HepG2 (cell line): ENCODE measurements around the gene VAMP2. TPM values are rescaled to one million over a fixed set of nuclear protein-coding genes. Genes with fewer than 3 reads are reported as not detected.

Experiments used
- MYC ChIP-seq: sonication (generic); formaldehyde crosslinking; IDR thresholded peaks from 2 replicates; pipeline ENCODE4 v1.9.0; 2021; ENCODE audit warnings: missing genetic modification reagents, borderline replicate concordance
- SIN3A ChIP-seq: IDR thresholded peaks from 2 replicates; pipeline ENCODE4 v1.6.1; 2011; ENCODE audit warnings: low read depth, mild to moderate bottlenecking, control low read depth, low read length, borderline replicate concordance
- SP5 ChIP-seq: IDR thresholded peaks from 2 replicates; pipeline ENCODE4 v1.6.1; 2016; ENCODE audit warnings: low read depth, borderline replicate concordance
- SSRP1 ChIP-seq: IDR thresholded peaks from 2 replicates; pipeline ENCODE4 v1.6.1; 2016; ENCODE audit warnings: control low read depth
- ZBTB7B ChIP-seq: sonication (generic); formaldehyde crosslinking; IDR thresholded peaks from 2 replicates; pipeline ENCODE4 v1.4.0; 2020; ENCODE audit warnings: missing genetic modification reagents
- ZNF30 ChIP-seq: sonication (generic); formaldehyde crosslinking; IDR thresholded peaks from 2 replicates; pipeline ENCODE4 v1.5.0; 2020; ENCODE audit warnings: mild to moderate bottlenecking, missing genetic modification reagents
- ZNF572 ChIP-seq: sonication (generic); formaldehyde crosslinking; IDR thresholded peaks from 2 replicates; pipeline ENCODE4 v1.5.1; 2020; ENCODE audit warnings: mild to moderate bottlenecking, missing genetic modification reagents
- polyA plus RNA-seq, 8 experiments: library from polyadenylated mRNA; depleted of rRNA in 3 of 8; stranded (reverse) in 7 of 8; unstranded in 1 of 8; fragments of >200 nt; fragmentation: Illumina TruSeq in 4 of 8; extraction: Trizol in 4 of 8; gene quantifications; 2 replicates each; pipeline versions ENCODE4 v1.2.1 to v1.2.3, GENCODE V29; 2011 to 2016; ENCODE audit warnings: low read depth in 4 of 8, missing spikeins in 1 of 8, mixed read lengths in 1 of 8; ENCODE audit not compliant: insufficient read depth in 1 of 8
- total RNA-seq, 5 experiments: library from RNA; depleted of rRNA; stranded (reverse); fragments of >200 nt; fragmentation: Illumina TruSeq; extraction: Trizol; gene quantifications; 2 replicates each; pipeline ENCODE4 v1.2.3, GENCODE V29; 2016; ENCODE audit warnings: low read depth in 1 of 5
- TF ChIP-seq, protein P1 (sequence below): sonication (generic); formaldehyde crosslinking; IDR thresholded peaks from 2 replicates; pipeline ENCODE4 v1.5.0; 2020; ENCODE audit warnings: mild to moderate bottlenecking, missing genetic modification reagents, borderline replicate concordance
- TF ChIP-seq, protein P2 (sequence below): sonication (generic); formaldehyde crosslinking; IDR thresholded peaks from 2 replicates; pipeline ENCODE4 v1.4.0; 2020; ENCODE audit warnings: missing genetic modification reagents, borderline replicate concordance
- TF ChIP-seq, protein P3 (sequence below): sonication (generic); formaldehyde crosslinking; IDR thresholded peaks from 2 replicates; pipeline ENCODE4 v1.4.0; 2020; ENCODE audit warnings: missing genetic modification reagents
- TF ChIP-seq, protein P4 (sequence below): sonication (generic); formaldehyde crosslinking; IDR thresholded peaks from 2 replicates; pipeline ENCODE4 v1.5.1; 2020; ENCODE audit warnings: mild to moderate bottlenecking, moderate library complexity, missing genetic modification reagents
- TF ChIP-seq, protein P5 (sequence below): conservative IDR thresholded peaks from 2 replicates; pipeline ENCODE4 v1.6.1; 2018; ENCODE audit warnings: missing genetic modification reagents
- TF ChIP-seq, protein P6 (sequence below): IDR thresholded peaks from 2 replicates; pipeline ENCODE4 v1.6.1; 2012; ENCODE audit warnings: inconsistent platforms
- TF ChIP-seq, protein P7 (sequence below): sonication (generic); formaldehyde crosslinking; IDR thresholded peaks from 2 replicates; pipeline ENCODE4 v1.4.0; 2020; ENCODE audit warnings: missing genetic modification reagents, mild to moderate bottlenecking, borderline replicate concordance

Gene VAMP2
- total and polyA plus RNA-seq, 2 of the 13 experiments (the other 11 are each of a cell fraction or from before 2014, with no cell fraction given): 3.9 to 17.2 TPM

DNA sequence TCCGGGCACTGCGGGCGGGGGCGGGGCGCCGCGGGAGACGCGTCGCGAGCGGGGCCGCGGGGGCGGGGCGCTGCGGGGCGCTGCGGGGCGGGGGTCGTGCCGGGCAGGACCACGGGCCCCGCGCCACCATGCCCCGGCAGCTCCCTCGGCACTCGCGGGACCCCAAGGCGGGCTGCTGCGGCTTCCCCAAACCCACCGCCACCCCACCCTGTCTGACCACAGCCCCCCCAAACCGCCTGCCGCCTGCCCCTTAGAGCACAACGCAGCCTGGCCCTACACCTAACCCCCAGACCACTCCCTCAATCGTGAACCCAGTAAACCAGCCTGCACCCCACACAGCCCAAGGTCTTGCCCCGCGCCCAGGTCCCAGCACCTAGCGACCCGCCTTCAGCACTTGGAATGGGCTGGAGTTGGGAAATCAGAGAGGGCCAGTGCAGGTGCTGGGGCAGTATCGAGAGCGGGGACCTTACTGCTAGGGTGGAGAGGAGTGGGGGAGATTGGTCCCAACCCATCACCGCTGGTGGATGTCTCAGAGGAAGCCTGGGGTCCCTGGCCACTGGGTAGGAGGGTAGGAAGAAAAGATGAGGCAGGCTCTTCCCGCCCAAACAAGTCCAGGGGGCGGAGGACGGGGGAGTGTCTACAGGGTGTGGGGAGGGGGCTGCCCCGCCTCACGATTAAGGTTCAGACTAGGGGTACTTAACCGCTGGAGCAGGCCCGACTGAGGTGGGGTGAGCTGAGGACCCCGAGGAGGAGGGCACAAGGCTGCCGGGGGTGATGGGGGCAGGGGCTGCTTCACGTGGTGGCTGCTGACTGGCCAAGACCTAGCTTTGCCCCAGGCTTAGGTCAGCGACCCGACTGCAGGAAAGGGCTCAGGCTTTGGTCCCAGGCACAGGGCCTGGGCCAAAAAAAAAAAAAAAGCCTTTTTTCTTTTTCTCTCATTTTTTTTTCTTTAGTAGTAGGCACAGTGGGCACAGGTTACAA, 539 bp upstream of the VAMP2 start (continued):
- TF ChIP-seq, protein P1, sequence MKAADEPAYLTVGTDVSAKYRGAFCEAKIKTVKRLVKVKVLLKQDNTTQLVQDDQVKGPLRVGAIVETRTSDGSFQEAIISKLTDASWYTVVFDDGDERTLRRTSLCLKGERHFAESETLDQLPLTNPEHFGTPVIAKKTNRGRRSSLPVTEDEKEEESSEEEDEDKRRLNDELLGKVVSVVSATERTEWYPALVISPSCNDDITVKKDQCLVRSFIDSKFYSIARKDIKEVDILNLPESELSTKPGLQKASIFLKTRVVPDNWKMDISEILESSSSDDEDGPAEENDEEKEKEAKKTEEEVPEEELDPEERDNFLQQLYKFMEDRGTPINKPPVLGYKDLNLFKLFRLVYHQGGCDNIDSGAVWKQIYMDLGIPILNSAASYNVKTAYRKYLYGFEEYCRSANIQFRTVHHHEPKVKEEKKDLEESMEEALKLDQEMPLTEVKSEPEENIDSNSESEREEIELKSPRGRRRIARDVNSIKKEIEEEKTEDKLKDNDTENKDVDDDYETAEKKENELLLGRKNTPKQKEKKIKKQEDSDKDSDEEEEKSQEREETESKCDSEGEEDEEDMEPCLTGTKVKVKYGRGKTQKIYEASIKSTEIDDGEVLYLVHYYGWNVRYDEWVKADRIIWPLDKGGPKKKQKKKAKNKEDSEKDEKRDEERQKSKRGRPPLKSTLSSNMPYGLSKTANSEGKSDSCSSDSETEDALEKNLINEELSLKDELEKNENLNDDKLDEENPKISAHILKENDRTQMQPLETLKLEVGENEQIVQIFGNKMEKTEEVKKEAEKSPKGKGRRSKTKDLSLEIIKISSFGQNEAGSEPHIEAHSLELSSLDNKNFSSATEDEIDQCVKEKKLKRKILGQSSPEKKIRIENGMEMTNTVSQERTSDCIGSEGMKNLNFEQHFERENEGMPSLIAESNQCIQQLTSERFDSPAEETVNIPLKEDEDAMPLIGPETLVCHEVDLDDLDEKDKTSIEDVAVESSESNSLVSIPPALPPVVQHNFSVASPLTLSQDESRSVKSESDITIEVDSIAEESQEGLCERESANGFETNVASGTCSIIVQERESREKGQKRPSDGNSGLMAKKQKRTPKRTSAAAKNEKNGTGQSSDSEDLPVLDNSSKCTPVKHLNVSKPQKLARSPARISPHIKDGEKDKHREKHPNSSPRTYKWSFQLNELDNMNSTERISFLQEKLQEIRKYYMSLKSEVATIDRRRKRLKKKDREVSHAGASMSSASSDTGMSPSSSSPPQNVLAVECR (CRISPR knock-in tag): peak; percentile 45
- TF ChIP-seq, protein P2, sequence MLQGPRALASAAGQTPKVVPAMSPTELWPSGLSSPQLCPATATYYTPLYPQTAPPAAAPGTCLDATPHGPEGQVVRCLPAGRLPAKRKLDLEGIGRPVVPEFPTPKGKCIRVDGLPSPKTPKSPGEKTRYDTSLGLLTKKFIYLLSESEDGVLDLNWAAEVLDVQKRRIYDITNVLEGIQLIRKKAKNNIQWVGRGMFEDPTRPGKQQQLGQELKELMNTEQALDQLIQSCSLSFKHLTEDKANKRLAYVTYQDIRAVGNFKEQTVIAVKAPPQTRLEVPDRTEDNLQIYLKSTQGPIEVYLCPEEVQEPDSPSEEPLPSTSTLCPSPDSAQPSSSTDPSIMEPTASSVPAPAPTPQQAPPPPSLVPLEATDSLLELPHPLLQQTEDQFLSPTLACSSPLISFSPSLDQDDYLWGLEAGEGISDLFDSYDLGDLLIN (CRISPR knock-in tag): 0 out of 2 replicates have a peak, but pooled peaks have one; percentile 16
- TF ChIP-seq SP5 (CRISPR knock-in tag) (0 out of 2 replicates have a peak, but pooled peaks have one; percentile 28), MYC (CRISPR knock-in tag) (peak; percentile 48; the same call in 1 of the 2 replicates), ZBTB7B (peak; percentile 39; the same call in 1 of the 2 replicates), SSRP1 (CRISPR knock-in tag) (no peak), ZNF572 (peak; percentile 81; the same call in 1 of the 2 replicates), ZNF30 (no peak), SIN3A (0 out of 2 replicates have a peak, but pooled peaks have one; percentile 20)
- TF ChIP-seq, protein P3, sequence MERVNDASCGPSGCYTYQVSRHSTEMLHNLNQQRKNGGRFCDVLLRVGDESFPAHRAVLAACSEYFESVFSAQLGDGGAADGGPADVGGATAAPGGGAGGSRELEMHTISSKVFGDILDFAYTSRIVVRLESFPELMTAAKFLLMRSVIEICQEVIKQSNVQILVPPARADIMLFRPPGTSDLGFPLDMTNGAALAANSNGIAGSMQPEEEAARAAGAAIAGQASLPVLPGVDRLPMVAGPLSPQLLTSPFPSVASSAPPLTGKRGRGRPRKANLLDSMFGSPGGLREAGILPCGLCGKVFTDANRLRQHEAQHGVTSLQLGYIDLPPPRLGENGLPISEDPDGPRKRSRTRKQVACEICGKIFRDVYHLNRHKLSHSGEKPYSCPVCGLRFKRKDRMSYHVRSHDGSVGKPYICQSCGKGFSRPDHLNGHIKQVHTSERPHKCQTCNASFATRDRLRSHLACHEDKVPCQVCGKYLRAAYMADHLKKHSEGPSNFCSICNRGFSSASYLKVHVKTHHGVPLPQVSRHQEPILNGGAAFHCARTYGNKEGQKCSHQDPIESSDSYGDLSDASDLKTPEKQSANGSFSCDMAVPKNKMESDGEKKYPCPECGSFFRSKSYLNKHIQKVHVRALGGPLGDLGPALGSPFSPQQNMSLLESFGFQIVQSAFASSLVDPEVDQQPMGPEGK (CRISPR knock-in tag): peak; percentile 31
- TF ChIP-seq, protein P4, sequence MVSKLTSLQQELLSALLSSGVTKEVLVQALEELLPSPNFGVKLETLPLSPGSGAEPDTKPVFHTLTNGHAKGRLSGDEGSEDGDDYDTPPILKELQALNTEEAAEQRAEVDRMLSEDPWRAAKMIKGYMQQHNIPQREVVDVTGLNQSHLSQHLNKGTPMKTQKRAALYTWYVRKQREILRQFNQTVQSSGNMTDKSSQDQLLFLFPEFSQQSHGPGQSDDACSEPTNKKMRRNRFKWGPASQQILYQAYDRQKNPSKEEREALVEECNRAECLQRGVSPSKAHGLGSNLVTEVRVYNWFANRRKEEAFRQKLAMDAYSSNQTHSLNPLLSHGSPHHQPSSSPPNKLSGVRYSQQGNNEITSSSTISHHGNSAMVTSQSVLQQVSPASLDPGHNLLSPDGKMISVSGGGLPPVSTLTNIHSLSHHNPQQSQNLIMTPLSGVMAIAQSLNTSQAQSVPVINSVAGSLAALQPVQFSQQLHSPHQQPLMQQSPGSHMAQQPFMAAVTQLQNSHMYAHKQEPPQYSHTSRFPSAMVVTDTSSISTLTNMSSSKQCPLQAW (CRISPR knock-in tag): peak; percentile 62; the same call in 1 of the 2 replicates
- TF ChIP-seq, protein P5, sequence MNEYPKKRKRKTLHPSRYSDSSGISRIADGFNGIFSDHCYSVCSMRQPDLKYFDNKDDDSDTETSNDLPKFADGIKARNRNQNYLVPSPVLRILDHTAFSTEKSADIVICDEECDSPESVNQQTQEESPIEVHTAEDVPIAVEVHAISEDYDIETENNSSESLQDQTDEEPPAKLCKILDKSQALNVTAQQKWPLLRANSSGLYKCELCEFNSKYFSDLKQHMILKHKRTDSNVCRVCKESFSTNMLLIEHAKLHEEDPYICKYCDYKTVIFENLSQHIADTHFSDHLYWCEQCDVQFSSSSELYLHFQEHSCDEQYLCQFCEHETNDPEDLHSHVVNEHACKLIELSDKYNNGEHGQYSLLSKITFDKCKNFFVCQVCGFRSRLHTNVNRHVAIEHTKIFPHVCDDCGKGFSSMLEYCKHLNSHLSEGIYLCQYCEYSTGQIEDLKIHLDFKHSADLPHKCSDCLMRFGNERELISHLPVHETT (CRISPR knock-in tag): no peak
- TF ChIP-seq, protein P6, sequence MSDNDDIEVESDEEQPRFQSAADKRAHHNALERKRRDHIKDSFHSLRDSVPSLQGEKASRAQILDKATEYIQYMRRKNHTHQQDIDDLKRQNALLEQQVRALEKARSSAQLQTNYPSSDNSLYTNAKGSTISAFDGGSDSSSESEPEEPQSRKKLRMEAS: peak; percentile 39
- TF ChIP-seq, protein P7, sequence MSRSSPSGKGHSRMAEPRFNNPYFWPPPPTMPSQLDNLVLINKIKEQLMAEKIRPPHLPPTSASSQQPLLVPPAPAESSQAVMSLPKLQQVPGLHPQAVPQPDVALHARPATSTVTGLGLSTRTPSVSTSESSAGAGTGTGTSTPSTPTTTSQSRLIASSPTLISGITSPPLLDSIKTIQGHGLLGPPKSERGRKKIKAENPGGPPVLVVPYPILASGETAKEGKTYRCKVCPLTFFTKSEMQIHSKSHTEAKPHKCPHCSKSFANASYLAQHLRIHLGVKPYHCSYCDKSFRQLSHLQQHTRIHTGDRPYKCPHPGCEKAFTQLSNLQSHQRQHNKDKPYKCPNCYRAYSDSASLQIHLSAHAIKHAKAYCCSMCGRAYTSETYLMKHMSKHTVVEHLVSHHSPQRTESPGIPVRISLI (CRISPR knock-in tag): peak; percentile 77; the same call in 1 of the 2 replicates
